ENCODE measurements around the gene OCRL. TPM values are rescaled to one million over a fixed set of nuclear protein-coding genes. Genes with fewer than 3 reads are reported as not detected.
"Not testable (repeated sequence)": the region's sequence is repeated elsewhere in the genome, so short reads cannot be mapped to it uniquely, and the experiment has no call there.

Gene OCRL
- total RNA-seq, 2 donors from 2014 or later: 10.6 to 12.6 TPM

DNA sequence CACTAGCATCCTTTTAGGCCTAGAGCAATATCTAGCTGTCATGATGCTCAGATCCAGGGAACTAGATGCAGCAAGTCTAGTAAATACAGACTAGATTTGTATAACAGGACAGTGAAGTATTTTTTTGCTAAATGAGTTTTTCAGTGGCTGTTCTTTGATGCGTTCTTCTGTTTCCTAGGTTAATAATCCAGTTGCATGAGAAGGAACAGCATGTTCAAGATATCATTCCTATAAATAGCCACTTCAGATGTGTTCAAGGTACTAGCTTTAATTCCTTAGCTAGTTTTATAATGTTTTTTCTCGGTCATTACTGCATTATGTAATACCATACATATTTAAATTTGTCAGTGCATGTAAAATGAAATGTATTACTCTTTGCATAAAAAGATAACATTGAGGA lies 4.7 kb downstream of the OCRL start:
- H3K36me3 ChIP-seq: no peaks in the 10 kb centered on the region
- H3K4me3 ChIP-seq: no peak overlapping the region
- peak overlapping the region in 1 of 2 donors; percentile 37 for H3K27ac ChIP-seq
- no peaks in the 10 kb centered on the region for H3K27me3 ChIP-seq
- no peaks in the 10 kb centered on the region for H3K9me3 ChIP-seq
- no peak for DNase-seq (ENCODE audit: low spot score)
- TF ChIP-seq, protein P1, sequence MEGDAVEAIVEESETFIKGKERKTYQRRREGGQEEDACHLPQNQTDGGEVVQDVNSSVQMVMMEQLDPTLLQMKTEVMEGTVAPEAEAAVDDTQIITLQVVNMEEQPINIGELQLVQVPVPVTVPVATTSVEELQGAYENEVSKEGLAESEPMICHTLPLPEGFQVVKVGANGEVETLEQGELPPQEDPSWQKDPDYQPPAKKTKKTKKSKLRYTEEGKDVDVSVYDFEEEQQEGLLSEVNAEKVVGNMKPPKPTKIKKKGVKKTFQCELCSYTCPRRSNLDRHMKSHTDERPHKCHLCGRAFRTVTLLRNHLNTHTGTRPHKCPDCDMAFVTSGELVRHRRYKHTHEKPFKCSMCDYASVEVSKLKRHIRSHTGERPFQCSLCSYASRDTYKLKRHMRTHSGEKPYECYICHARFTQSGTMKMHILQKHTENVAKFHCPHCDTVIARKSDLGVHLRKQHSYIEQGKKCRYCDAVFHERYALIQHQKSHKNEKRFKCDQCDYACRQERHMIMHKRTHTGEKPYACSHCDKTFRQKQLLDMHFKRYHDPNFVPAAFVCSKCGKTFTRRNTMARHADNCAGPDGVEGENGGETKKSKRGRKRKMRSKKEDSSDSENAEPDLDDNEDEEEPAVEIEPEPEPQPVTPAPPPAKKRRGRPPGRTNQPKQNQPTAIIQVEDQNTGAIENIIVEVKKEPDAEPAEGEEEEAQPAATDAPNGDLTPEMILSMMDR (IDR thresholded peaks at IDR 0.05): no peak
- peaks cover 0 to 3% of the 10 kb centered on the region in 2 donors for H3K4me1 ChIP-seq

GRCh38 chrX:129545408-129545807 lies 5.3 kb downstream of the OCRL start:
- no peak for DNase-seq (ENCODE audit: low spot score)
- peaks cover 0 to 3% of the 10 kb centered on the region in 2 donors for H3K4me1 ChIP-seq
- H3K36me3 ChIP-seq: no peaks in the 10 kb centered on the region
- H3K27me3 ChIP-seq: no peaks in the 10 kb centered on the region
- peak overlapping the region in 1 of 2 donors; percentile 37 for H3K27ac ChIP-seq
- TF ChIP-seq, protein P1 (IDR thresholded peaks at IDR 0.05): no peak
- H3K4me3 ChIP-seq: no peak overlapping the region
- no peaks in the 10 kb centered on the region for H3K9me3 ChIP-seq

- Histone ChIP-seq H3K36me3 (no peaks in the 10 kb centered on the region), H3K9me3 (no peaks in the 10 kb centered on the region)
- TF ChIP-seq, protein P1 (IDR thresholded peaks at IDR 0.05): no peak
Observed at GRCh38 chrX:129549124-129549523, 9.1 kb downstream of the OCRL start.

GRCh38 chrX:129553619-129554288 lies 13.7 kb downstream of the OCRL start:
- Histone ChIP-seq H3K4me1 (no peaks in the 10 kb centered on the region), H3K4me3 (no peak overlapping the region), H3K36me3 (no peaks in the 10 kb centered on the region), H3K27me3 (no peaks in the 10 kb centered on the region), H3K27ac (no peak overlapping the region), H3K9me3 (no peaks in the 10 kb centered on the region)
- no peak for DNase-seq (ENCODE audit: low spot score)
- TF ChIP-seq, protein P1 (IDR thresholded peaks at IDR 0.05): no peak

More at GRCh38 chrX:129549124-129549523, 9.1 kb downstream of the OCRL start:
- no peaks in the 10 kb centered on the region for H3K4me1 ChIP-seq
- no peak for DNase-seq (ENCODE audit: low spot score)
- H3K4me3 ChIP-seq: no peak overlapping the region
- H3K27ac ChIP-seq: no peak overlapping the region
- H3K27me3 ChIP-seq: no peaks in the 10 kb centered on the region

DNA sequence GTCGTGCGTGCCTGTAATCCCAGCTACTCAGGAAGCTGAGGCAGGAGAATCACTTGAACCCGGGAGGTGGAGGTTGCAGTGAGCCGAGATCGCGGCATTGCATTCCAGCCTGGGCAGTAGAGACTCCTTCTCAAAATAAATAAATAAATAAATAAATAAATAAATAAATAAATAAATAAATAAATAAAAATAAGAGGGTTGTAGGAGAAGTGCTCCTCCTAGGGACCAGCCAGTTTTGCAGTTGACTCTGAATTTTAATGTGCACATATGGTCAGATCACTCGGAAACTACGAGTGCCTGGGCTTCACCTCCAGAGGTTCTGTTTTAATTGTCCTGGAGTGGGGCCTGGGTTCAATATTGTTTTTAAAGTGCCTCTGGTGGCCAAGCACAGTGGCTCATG lies 14.8 kb downstream of the OCRL start:
- not testable (repeated sequence) for DNase-seq (ENCODE audit: low spot score); H3K27ac ChIP-seq; H3K4me1 ChIP-seq; H3K9me3 ChIP-seq; H3K36me3 ChIP-seq; H3K27me3 ChIP-seq; H3K4me3 ChIP-seq

DNA sequence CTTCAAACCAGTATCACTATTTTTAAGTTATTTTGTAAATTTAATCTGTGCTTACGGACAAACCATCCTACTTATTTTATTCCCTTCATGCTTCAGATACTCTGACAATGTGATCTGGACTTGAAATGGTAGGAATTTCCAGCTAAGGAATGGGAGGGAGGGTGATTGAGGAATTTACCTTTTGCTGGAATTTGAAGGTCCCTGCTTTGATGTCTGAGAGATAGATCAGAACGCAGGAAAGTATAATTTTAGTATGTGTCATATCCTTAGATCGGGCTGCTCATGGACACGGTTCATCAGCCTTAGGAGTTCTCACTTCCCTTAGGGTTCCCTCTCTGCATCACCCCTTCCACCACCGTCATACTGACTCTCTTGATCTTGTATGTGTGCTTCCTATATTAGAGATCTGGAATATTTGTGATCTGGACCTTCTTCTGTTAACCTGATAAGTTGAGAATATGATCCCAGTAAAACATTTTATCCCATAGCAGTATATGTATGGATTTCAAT lies 16.8 kb downstream of the OCRL start:
- no peak for DNase-seq (ENCODE audit: low spot score)
- TF ChIP-seq, protein P1 (IDR thresholded peaks at IDR 0.05): no peak
- H3K36me3 ChIP-seq: peaks cover 20% of the 10 kb centered on the region

More for the DNA sequence above, 16.8 kb downstream of the OCRL start:
- Histone ChIP-seq H3K27ac (no peak overlapping the region), H3K4me3 (no peak overlapping the region), H3K27me3 (no peaks in the 10 kb centered on the region), H3K4me1 (no peaks in the 10 kb centered on the region), H3K9me3 (no peaks in the 10 kb centered on the region)

Measured in right atrium auricular region (tissue), 2 donors.